Keratinocyte (primary cell): ENCODE results near the gene ARNT2.

ENCODE experiments used
- CTCF ChIP-seq, 3 experiments: IDR thresholded peaks in 1 of 3; conservative IDR thresholded peaks in 1 of 3; optimal IDR thresholded peaks in 1 of 3; 2 replicates in 2 of 3; 3 replicates in 1 of 3; pipeline versions ENCODE3 to v1.5.1; 2011; ENCODE audit warnings: low read length in 3 of 3, mild to moderate bottlenecking in 3 of 3, moderate library complexity in 2 of 3, control low read depth in 1 of 3, inconsistent platforms in 1 of 3; ENCODE audit not compliant: insufficient read depth in 2 of 3; ENCODE audit errors: extremely low read depth in 1 of 3
- EZH2 ChIP-seq: IDR thresholded peaks from one replicate; pipeline ENCODE4 v1.6.1; 2012; ENCODE audit warnings: inconsistent platforms, mild to moderate bottlenecking, low read length, moderate library complexity

GRCh38 chr15:80643431-80643951 is 239.3 kb downstream of the ARNT2 start:
- TF ChIP-seq CTCF (optimal IDR thresholded peaks at IDR 0.05 in 1 of 3, IDR thresholded peaks at IDR 0.05 in 1 of 3, conservative IDR thresholded peaks at IDR 0.05 in 1 of 3; ENCODE audit: extremely low read depth in 1 of 3, insufficient read depth in 2 of 3, low read length in 3 of 3) (no peak), EZH2 (no peak)
